Esophagus muscularis mucosa (tissue), 4 donors: ENCODE results near the gene TBC1D8. TPM values are rescaled to one million over a fixed set of nuclear protein-coding genes. Genes with fewer than 3 reads are reported as not detected.

Experiments used
- DNase-seq: peaks from one replicate; pipeline ENCODE4 v3.0.0-alpha.2; 2017; ENCODE audit errors: extremely low spot score
- H3K27ac ChIP-seq, 4 donors: fragments of 200-600 bp; sonication (generic); replicated peaks in 1 of 4; 1 replicate in 3 of 4; 2 replicates in 1 of 4; pipeline ENCODE4 v1.5.1; 2016 to 2019; ENCODE audit warnings: mild to moderate bottlenecking in 1 of 4
- H3K27me3 ChIP-seq, 4 donors: fragments of 200-600 bp; sonication (generic); one replicate each; pipeline versions ENCODE4 v1.5.1 to v1.6.0; 2016 to 2019
- H3K36me3 ChIP-seq, 4 donors: fragments of 200-600 bp; sonication (generic); one replicate each; pipeline ENCODE4 v1.5.1; 2016 to 2019
- H3K4me1 ChIP-seq, 4 donors: fragments of 200-600 bp; sonication (generic); one replicate each; pipeline ENCODE4 v1.5.1; 2016 to 2019
- H3K4me3 ChIP-seq, 4 donors: fragments of 200-600 bp; sonication (generic); 1 replicate in 2 of 4; 2 replicates in 2 of 4; pipeline ENCODE4 v1.5.1; 2016 to 2019; ENCODE audit warnings: mild to moderate bottlenecking in 4 of 4, moderate library complexity in 1 of 4
- H3K9me3 ChIP-seq, 4 donors: fragments of 200-600 bp; sonication (generic); 1 replicate in 3 of 4; 2 replicates in 1 of 4; pipeline ENCODE4 v1.5.1; 2016 to 2019
- EP300 ChIP-seq: sonication (generic); formaldehyde crosslinking; IDR thresholded peaks from one replicate; pipeline ENCODE4 v1.6.1; 2017; ENCODE audit warnings: antibody characterized with exemption
- POLR2A ChIP-seq: fragments of 450-650 bp; IDR thresholded peaks from one replicate; pipeline ENCODE4 v1.6.1; 2017; ENCODE audit warnings: antibody characterized with exemption, moderate library complexity, mild to moderate bottlenecking, low read depth
- POLR2AphosphoS5 ChIP-seq, 2 donors: sonication (generic); formaldehyde crosslinking; IDR thresholded peaks; one replicate each; pipeline ENCODE4 v1.6.1; 2017; ENCODE audit warnings: antibody characterized with exemption in 2 of 2
- WGBS: methylation state at CpG from one replicate; pipeline ENCODE4 v1.1.5; 2018; 5-methylcytosine and 5-hydroxymethylcytosine counted together
- intact Hi-C: fragments of 100-400 bp; cut with DNase I; formaldehyde crosslinking; loops from one replicate; pipeline ENCODE4 v1.15.1; 2023
- total RNA-seq, 4 donors: library from RNA; depleted of rRNA; stranded (reverse); fragments of >200 nt; gene quantifications; one replicate each; pipeline versions ENCODE4 v1.1.0 to v1.2.1, GENCODE V29; 2016
- TF ChIP-seq, protein P1 (sequence below), 3 experiments: fragments of 200-600 bp in 2 of 3; fragments of 450-650 bp in 1 of 3; sonication (generic) in 2 of 3; IDR thresholded peaks; one replicate each; pipeline ENCODE4 v1.5.1; 2017 to 2019; ENCODE audit warnings: antibody characterized with exemption in 3 of 3, mild to moderate bottlenecking in 2 of 3, moderate library complexity in 1 of 3

The TBC1D8 gene
- total RNA-seq, 4 donors from 2014 or later, result 16.7 to 23.4 (median 20.4) TPM

DNA sequence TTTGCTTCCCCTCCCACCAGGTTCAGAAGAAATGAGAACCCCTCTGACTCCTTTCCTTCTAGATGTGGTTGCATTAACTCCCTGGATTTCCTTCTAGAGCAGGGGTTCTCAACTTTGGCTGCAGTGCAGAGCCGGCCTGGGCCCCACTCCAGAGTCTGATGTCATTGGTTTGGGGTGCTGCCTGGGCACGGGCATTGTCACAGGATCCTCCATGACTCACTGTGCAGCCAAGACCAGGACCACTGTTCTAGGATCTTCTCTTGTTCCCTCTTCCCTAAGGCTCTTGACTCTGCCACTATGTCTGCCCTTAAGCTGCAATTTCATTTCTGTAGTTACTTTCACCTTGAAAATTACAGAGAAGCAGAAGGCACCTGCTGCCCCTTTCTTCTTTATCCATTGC is 31.8 kb downstream of the TBC1D8 start:
- Histone ChIP-seq H3K27me3 (no peaks in the 10 kb centered on the region), H3K4me1 (peaks cover 56 to 85% (median 79%) of the 10 kb centered on the region in 4 donors), H3K36me3 (no peaks in the 10 kb centered on the region), H3K4me3 (no peak overlapping the region), H3K27ac (peak overlapping the region in 3 of 4 donors; percentile 67 to 76 (median 74)), H3K9me3 (no peaks in the 10 kb centered on the region)
- TF ChIP-seq POLR2AphosphoS5 (IDR thresholded peaks at IDR 0.05), result peak in 1 of 2 donors; percentile 32
- TF ChIP-seq, protein P1, sequence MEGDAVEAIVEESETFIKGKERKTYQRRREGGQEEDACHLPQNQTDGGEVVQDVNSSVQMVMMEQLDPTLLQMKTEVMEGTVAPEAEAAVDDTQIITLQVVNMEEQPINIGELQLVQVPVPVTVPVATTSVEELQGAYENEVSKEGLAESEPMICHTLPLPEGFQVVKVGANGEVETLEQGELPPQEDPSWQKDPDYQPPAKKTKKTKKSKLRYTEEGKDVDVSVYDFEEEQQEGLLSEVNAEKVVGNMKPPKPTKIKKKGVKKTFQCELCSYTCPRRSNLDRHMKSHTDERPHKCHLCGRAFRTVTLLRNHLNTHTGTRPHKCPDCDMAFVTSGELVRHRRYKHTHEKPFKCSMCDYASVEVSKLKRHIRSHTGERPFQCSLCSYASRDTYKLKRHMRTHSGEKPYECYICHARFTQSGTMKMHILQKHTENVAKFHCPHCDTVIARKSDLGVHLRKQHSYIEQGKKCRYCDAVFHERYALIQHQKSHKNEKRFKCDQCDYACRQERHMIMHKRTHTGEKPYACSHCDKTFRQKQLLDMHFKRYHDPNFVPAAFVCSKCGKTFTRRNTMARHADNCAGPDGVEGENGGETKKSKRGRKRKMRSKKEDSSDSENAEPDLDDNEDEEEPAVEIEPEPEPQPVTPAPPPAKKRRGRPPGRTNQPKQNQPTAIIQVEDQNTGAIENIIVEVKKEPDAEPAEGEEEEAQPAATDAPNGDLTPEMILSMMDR (IDR thresholded peaks at IDR 0.05), result no peak
- TF ChIP-seq EP300, result no peak
- TF ChIP-seq POLR2A, result no peak
- WGBS, result 26% methylated on average over 2 of the region's 2 CpGs
- DNase-seq, result no peak
- intact Hi-C loops, result no loop called here

GRCh38 chr2:101116841-101117552 is 34.2 kb downstream of the TBC1D8 start:
- H3K36me3 ChIP-seq, result no peaks in the 10 kb centered on the region
- 92% methylated on average over 9 of the region's 9 CpGs for WGBS
- peaks cover 67 to 86% (median 84%) of the 10 kb centered on the region in 4 donors for H3K4me1 ChIP-seq
- H3K27ac ChIP-seq, result no peak overlapping the region
- H3K4me3 ChIP-seq, result no peak overlapping the region
- H3K27me3 ChIP-seq, result no peaks in the 10 kb centered on the region
- TF ChIP-seq, protein P1 (IDR thresholded peaks at IDR 0.05), result no peak
- TF ChIP-seq EP300, result no peak
- TF ChIP-seq POLR2A, result no peak
- no peak for TF ChIP-seq POLR2AphosphoS5 (IDR thresholded peaks at IDR 0.05)
- H3K9me3 ChIP-seq, result no peaks in the 10 kb centered on the region
- no peak for DNase-seq
- intact Hi-C loops, result no loop called here

- WGBS, result 64% methylated on average over 4 of the region's 4 CpGs
- H3K27me3 ChIP-seq, result no peaks in the 10 kb centered on the region
- TF ChIP-seq, protein P1 (IDR thresholded peaks at IDR 0.05), result no peak
- TF ChIP-seq EP300 (no peak), POLR2AphosphoS5 (IDR thresholded peaks at IDR 0.05) (no peak), POLR2A (no peak)
- H3K4me3 ChIP-seq, result no peak overlapping the region
- no peak for DNase-seq
- peaks cover 68 to 85% (median 85%) of the 10 kb centered on the region in 4 donors for H3K4me1 ChIP-seq
- no peaks in the 10 kb centered on the region for H3K36me3 ChIP-seq
- no peak overlapping the region for H3K27ac ChIP-seq
- H3K9me3 ChIP-seq, result no peaks in the 10 kb centered on the region
- intact Hi-C loops, result no loop called here
Measured at GRCh38 chr2:101116348-101116747, 34.8 kb downstream of the TBC1D8 start.

DNA sequence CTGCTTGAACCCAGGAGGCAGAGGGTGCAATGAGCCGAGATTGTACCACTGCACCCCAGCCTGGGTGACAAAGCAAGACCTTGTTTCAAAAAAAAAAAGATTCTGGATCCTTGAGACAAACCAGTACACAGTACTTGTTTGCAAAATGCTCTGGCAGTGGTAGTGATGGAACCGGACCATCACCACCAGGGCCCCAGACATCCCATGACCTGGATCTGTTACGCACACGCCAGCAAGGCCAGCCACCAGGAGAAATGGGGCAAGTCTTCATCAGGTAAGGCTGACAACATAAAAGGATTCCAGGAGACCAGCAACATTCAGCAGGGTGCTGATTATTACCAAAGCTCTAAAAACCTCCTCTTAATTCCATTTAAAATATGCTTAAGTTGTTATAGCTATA is 35.5 kb downstream of the TBC1D8 start:
- no peaks in the 10 kb centered on the region for H3K27me3 ChIP-seq
- H3K4me3 ChIP-seq, result no peak overlapping the region
- H3K27ac ChIP-seq, result no peak overlapping the region
- no peaks in the 10 kb centered on the region for H3K9me3 ChIP-seq
- intact Hi-C loops, result no loop called here
- no peaks in the 10 kb centered on the region for H3K36me3 ChIP-seq
- TF ChIP-seq POLR2A, result no peak
- no peak for TF ChIP-seq POLR2AphosphoS5 (IDR thresholded peaks at IDR 0.05)
- TF ChIP-seq, protein P1 (IDR thresholded peaks at IDR 0.05), result no peak
- TF ChIP-seq EP300, result no peak
- DNase-seq, result no peak
- peaks cover 68 to 84% (median 82%) of the 10 kb centered on the region in 4 donors for H3K4me1 ChIP-seq
- 92% methylated on average over 4 of the region's 4 CpGs for WGBS
